Astrocyte (in vitro differentiated cells and primary cell): ENCODE data around the gene CACNA1C. TPM values are rescaled to one million over a fixed set of nuclear protein-coding genes. Genes with fewer than 3 reads are reported as not detected.

Source experiments
- DNase-seq: peaks from one replicate; pipeline ENCODE4 v3.0.0-alpha.2; 2010; ENCODE audit warnings: low read depth
- FAIRE-seq: peaks from 2 replicates; lab custom pipeline; 2011; peaks lifted over from hg19 to GRCh38; lab: Jason Lieb, UNC
- H2AFZ ChIP-seq: 2 replicates; pipeline ENCODE4 v1.6.0; 2012; ENCODE audit warnings: low read depth, low read length, inconsistent platforms
- H3K27ac ChIP-seq: 2 replicates; pipeline ENCODE4 v1.5.1; 2011; ENCODE audit warnings: low read depth, low read length, inconsistent platforms
- H3K27me3 ChIP-seq: 2 replicates; pipeline ENCODE4 v1.6.0; 2011; ENCODE audit warnings: low read length, inconsistent platforms; ENCODE audit not compliant: insufficient read depth
- H3K36me3 ChIP-seq: 2 replicates; pipeline ENCODE4 v1.5.1; 2011; ENCODE audit warnings: low read length, inconsistent platforms; ENCODE audit not compliant: insufficient read depth
- H3K4me1 ChIP-seq: 2 replicates; pipeline ENCODE4 v1.5.1; 2011; ENCODE audit warnings: low read length, inconsistent platforms; ENCODE audit not compliant: insufficient read depth
- H3K4me2 ChIP-seq: 2 replicates; pipeline ENCODE4 v1.6.0; 2012; ENCODE audit warnings: low read length, inconsistent platforms
- H3K4me3 ChIP-seq: 2 replicates; pipeline ENCODE4 v1.5.1; 2011; ENCODE audit warnings: low read depth, mild to moderate bottlenecking, low read length, inconsistent platforms; ENCODE audit not compliant: insufficient read depth
- H3K79me2 ChIP-seq: 2 replicates; pipeline ENCODE4 v1.6.0; 2012; ENCODE audit warnings: mild to moderate bottlenecking, low read length, inconsistent platforms; ENCODE audit not compliant: insufficient read depth
- H3K9ac ChIP-seq: 2 replicates; pipeline ENCODE4 v1.6.0; 2012; ENCODE audit warnings: mild to moderate bottlenecking, low read length, inconsistent platforms
- H3K9me3 ChIP-seq: 2 replicates; pipeline ENCODE4 v1.5.1; 2012; ENCODE audit warnings: low read depth, mild to moderate bottlenecking, low read length, inconsistent platforms; ENCODE audit not compliant: insufficient read depth
- H4K20me1 ChIP-seq: 2 replicates; pipeline ENCODE4 v1.6.0; 2012; ENCODE audit warnings: low read length, inconsistent platforms; ENCODE audit not compliant: insufficient read depth
- H3K27ac Mint-ChIP-seq: one replicate; pipeline ENCODE4 v1.8.0; 2021; ENCODE audit warnings: mild to moderate bottlenecking, mixed read lengths; ENCODE audit not compliant: unreplicated experiment
- H3K27me3 Mint-ChIP-seq: one replicate; pipeline ENCODE4 v1.8.0; 2021; ENCODE audit warnings: low read depth, mixed read lengths; ENCODE audit not compliant: unreplicated experiment
- H3K36me3 Mint-ChIP-seq: one replicate; pipeline ENCODE4 v1.8.0; 2021; ENCODE audit warnings: low read depth, mixed read lengths; ENCODE audit not compliant: unreplicated experiment
- H3K4me1 Mint-ChIP-seq: one replicate; pipeline ENCODE4 v1.8.0; 2021; ENCODE audit warnings: low read depth, mixed read lengths; ENCODE audit not compliant: unreplicated experiment
- H3K4me3 Mint-ChIP-seq: one replicate; pipeline ENCODE4 v1.8.0; 2021; ENCODE audit warnings: mild to moderate bottlenecking, moderate library complexity, mixed read lengths; ENCODE audit not compliant: unreplicated experiment
- H3K9me3 Mint-ChIP-seq: one replicate; pipeline ENCODE4 v1.8.0; 2021; ENCODE audit warnings: mild to moderate bottlenecking, mixed read lengths; ENCODE audit not compliant: unreplicated experiment
- CTCF ChIP-seq: IDR thresholded peaks from 2 replicates; pipeline ENCODE4 v1.5.1; 2011; ENCODE audit warnings: low read depth, mild to moderate bottlenecking, inconsistent platforms, low read length, moderate library complexity; ENCODE audit not compliant: insufficient read depth
- EZH2 ChIP-seq: IDR thresholded peaks from 2 replicates; pipeline ENCODE4 v1.6.1; 2012; ENCODE audit warnings: mild to moderate bottlenecking, low read length, inconsistent platforms; ENCODE audit not compliant: insufficient read depth
- total RNA-seq: library from RNA; stranded (reverse); gene quantifications from 2 replicates; pipeline ENCODE4 v1.2.1, GENCODE V29; 2021

Gene CACNA1C
- total RNA-seq, 1 donor from 2014 or later: 2.1 TPM

GRCh38 chr12:2044165-2044564 is 8.6 kb upstream of the CACNA1C start:
- Histone ChIP-seq H3K4me1 (no peaks in the 10 kb centered on the region), H3K9me3 (no peaks in the 10 kb centered on the region), H3K79me2 (no peaks in the 10 kb centered on the region), H3K4me3 (no peak overlapping the region), H3K27ac (no peak overlapping the region), H3K9ac (no peak overlapping the region), H3K36me3 (no peaks in the 10 kb centered on the region), H2AFZ (no peak overlapping the region), H4K20me1 (no peaks in the 10 kb centered on the region), H3K27me3 (peaks cover 37% of the 10 kb centered on the region), H3K4me2 (no peak overlapping the region)
- Mint-ChIP-seq H3K36me3 (no peaks in the 10 kb centered on the region), H3K4me1 (no peaks in the 10 kb centered on the region), H3K9me3 (peaks cover 2% of the 10 kb centered on the region), H3K27ac (no peak overlapping the region), H3K27me3 (peaks cover 42% of the 10 kb centered on the region), H3K4me3 (no peak overlapping the region)
- DNase-seq (no peak), FAIRE-seq (no peak)
- TF ChIP-seq CTCF (no peak), EZH2 (no peak)

- H3K4me2 ChIP-seq: no peak overlapping the region
- no peak overlapping the region for H3K27ac ChIP-seq
- no peaks in the 10 kb centered on the region for H3K36me3 ChIP-seq
- H3K27me3 ChIP-seq: peaks cover 41% of the 10 kb centered on the region
- no peak overlapping the region for H3K9ac ChIP-seq
- H3K9me3 Mint-ChIP-seq: peaks cover 2% of the 10 kb centered on the region
- no peaks in the 10 kb centered on the region for H4K20me1 ChIP-seq
- H3K4me3 Mint-ChIP-seq: no peak overlapping the region
- peaks cover 3% of the 10 kb centered on the region for H3K4me1 ChIP-seq
- H3K27me3 Mint-ChIP-seq: peaks cover 45% of the 10 kb centered on the region
- H3K36me3 Mint-ChIP-seq: no peaks in the 10 kb centered on the region
- TF ChIP-seq CTCF (no peak), EZH2 (no peak)
- peaks cover 8% of the 10 kb centered on the region for H3K4me1 Mint-ChIP-seq
- H3K27ac Mint-ChIP-seq: no peak overlapping the region
- H2AFZ ChIP-seq: no peak overlapping the region
- no peaks in the 10 kb centered on the region for H3K9me3 ChIP-seq
- H3K79me2 ChIP-seq: no peaks in the 10 kb centered on the region
- no peak overlapping the region for H3K4me3 ChIP-seq
- no peak for FAIRE-seq
- no peak for DNase-seq
Observed at GRCh38 chr12:2046957-2047356, 5.8 kb upstream of the CACNA1C start.

GRCh38 chr12:2047752-2048151 is 5.0 kb upstream of the CACNA1C start:
- no peak for DNase-seq
- Histone ChIP-seq H3K4me1 (peaks cover 3% of the 10 kb centered on the region), H3K9me3 (no peaks in the 10 kb centered on the region), H3K9ac (no peak overlapping the region), H3K36me3 (no peaks in the 10 kb centered on the region), H3K79me2 (no peaks in the 10 kb centered on the region), H4K20me1 (no peaks in the 10 kb centered on the region), H3K27ac (no peak overlapping the region), H3K4me2 (no peak overlapping the region), H2AFZ (no peak overlapping the region), H3K27me3 (peaks cover 41% of the 10 kb centered on the region), H3K4me3 (no peak overlapping the region)
- peaks cover 41% of the 10 kb centered on the region for H3K27me3 Mint-ChIP-seq
- no peaks in the 10 kb centered on the region for H3K36me3 Mint-ChIP-seq
- TF ChIP-seq CTCF (no peak), EZH2 (no peak)
- no peak for FAIRE-seq
- H3K4me1 Mint-ChIP-seq: peaks cover 9% of the 10 kb centered on the region
- no peak overlapping the region for H3K4me3 Mint-ChIP-seq
- peaks cover 2% of the 10 kb centered on the region for H3K9me3 Mint-ChIP-seq
- no peak overlapping the region for H3K27ac Mint-ChIP-seq
